GM12878 (cell line): ENCODE measurements around the gene KLK2. TPM values are rescaled to one million over a fixed set of nuclear protein-coding genes. Genes with fewer than 3 reads are reported as not detected.

Experiments used
- ATAC-seq: fragments of 200-7000 bp; cut with Tn5 transposase; 3 replicates; pipeline ENCODE4 v1.9.1; 2020; ENCODE audit warnings: mild to moderate bottlenecking, moderate library complexity
- BruUV-seq: library from RNA; stranded (reverse); fragments of 400-500 nt; replicated peaks from 2 replicates; lab custom pipeline; 2021; lab: Mats Ljungman, UMichigan
- CTCF ChIA-PET: fragments of 300-600 bp; sonication (Branson Sonifier 250); formaldehyde crosslinking; extraction: SDS; loops from one replicate; lab custom pipeline; 2021; ENCODE audit warnings: inconsistent platforms; lab: Yijun Ruan, JAX
- POLR2A ChIA-PET: fragments of 350-600 bp; formaldehyde crosslinking; extraction: SDS; loops from one replicate; lab custom pipeline; 2021; ENCODE audit warnings: inconsistent platforms; lab: Charles Lee
- RAD21 ChIA-PET: fragments of 300-600 bp; sonication (Branson Sonifier 250); formaldehyde crosslinking; loops from one replicate; lab custom pipeline; 2023; ENCODE audit warnings: antibody characterized with exemption; ENCODE audit not compliant: unreplicated experiment; lab: Charles Lee
- SMC1A ChIA-PET: fragments of 300-600 bp; sonication (Branson Sonifier 250); formaldehyde crosslinking; loops from one replicate; lab custom pipeline; 2023; ENCODE audit not compliant: unreplicated experiment, uncharacterized antibody; lab: Charles Lee
- DNase-seq: peaks from one replicate; pipeline ENCODE4 v3.0.0-alpha.2; 2011; ENCODE audit warnings: low read depth, low spot score
- FAIRE-seq: peaks from 3 replicates; lab custom pipeline; 2011; peaks lifted over from hg19 to GRCh38; lab: Jason Lieb, UNC
- H2AFZ ChIP-seq: 2 replicates; pipeline ENCODE4 v1.6.0; 2011; ENCODE audit warnings: low read depth, low read length, control low read depth; ENCODE audit not compliant: control insufficient read depth
- H3K27ac ChIP-seq: 2 replicates; pipeline ENCODE4 v1.5.1; 2011; ENCODE audit warnings: control low read depth; ENCODE audit not compliant: control insufficient read depth, insufficient read depth
- H3K27me3 ChIP-seq, 2 experiments: replicated peaks in 1 of 2; 2 replicates each; pipeline versions ENCODE4 v1.6.0 to v1.6.1; 2011; ENCODE audit warnings: low read length in 1 of 2; ENCODE audit not compliant: control insufficient read depth in 2 of 2, insufficient read depth in 2 of 2
- H3K36me3 ChIP-seq, 2 experiments: 2 replicates each; pipeline ENCODE4 v1.5.1; 2011; ENCODE audit warnings: low read length in 1 of 2; ENCODE audit not compliant: control insufficient read depth in 2 of 2, insufficient read depth in 2 of 2
- H3K4me1 ChIP-seq: 2 replicates; pipeline ENCODE4 v1.6.1; 2011; ENCODE audit warnings: mild to moderate bottlenecking, low read length, moderate library complexity, mixed read lengths; ENCODE audit not compliant: control insufficient read depth, insufficient read depth
- H3K4me2 ChIP-seq: 2 replicates; pipeline ENCODE4 v1.6.0; 2011; ENCODE audit warnings: control low read depth; ENCODE audit not compliant: control insufficient read depth, insufficient read depth
- H3K4me3 ChIP-seq: fragments of 200-600 bp; sonication (generic); 2 replicates; pipeline ENCODE4 v1.5.1; 2016
- H3K79me2 ChIP-seq: 2 replicates; pipeline ENCODE4 v1.6.0; 2011; ENCODE audit warnings: low read length; ENCODE audit not compliant: control insufficient read depth, insufficient read depth
- H3K9ac ChIP-seq: 2 replicates; pipeline ENCODE4 v1.8.0; 2011; ENCODE audit warnings: low read length, control low read depth, mixed read lengths; ENCODE audit not compliant: control insufficient read depth, insufficient read depth
- H3K9me3 ChIP-seq: replicated peaks from 3 replicates; pipeline ENCODE4 v1.5.1; 2011; ENCODE audit warnings: mild to moderate bottlenecking, low read length; ENCODE audit not compliant: control insufficient read depth, insufficient read depth
- H4K20me1 ChIP-seq: 2 replicates; pipeline ENCODE4 v1.6.0; 2011; ENCODE audit not compliant: control insufficient read depth, insufficient read depth
- CBX5 ChIP-seq: sonication (generic); IDR thresholded peaks from 2 replicates; pipeline ENCODE4 v1.6.1; 2016; ENCODE audit warnings: low read depth, moderate library complexity, mild to moderate bottlenecking, inconsistent platforms
- CTCF ChIP-seq, 3 experiments: IDR thresholded peaks in 2 of 3; conservative IDR thresholded peaks in 1 of 3; 2 replicates each; pipeline ENCODE4 v1.5.1; 2011; ENCODE audit warnings: low read depth in 3 of 3, low read length in 3 of 3, mild to moderate bottlenecking in 3 of 3, control low read depth in 2 of 3, moderate library complexity in 2 of 3, inconsistent platforms in 1 of 3, mixed read lengths in 1 of 3; ENCODE audit not compliant: control insufficient read depth in 2 of 3, insufficient read depth in 1 of 3; ENCODE audit errors: extremely low read depth in 1 of 3
- IKZF2 ChIP-seq, 2 experiments: fragments of 450-650 bp; IDR thresholded peaks; 2 replicates each; pipeline ENCODE4 v1.6.1; 2017; ENCODE audit warnings: mild to moderate bottlenecking in 2 of 2, moderate library complexity in 2 of 2
- RAD21 ChIP-seq: IDR thresholded peaks from 2 replicates; pipeline ENCODE4 v1.6.1; 2011; ENCODE audit warnings: mild to moderate bottlenecking, low read depth, low read length, moderate library complexity; ENCODE audit not compliant: insufficient read depth
- SMC3 ChIP-seq: IDR thresholded peaks from 2 replicates; pipeline ENCODE4 v1.6.1; 2011; ENCODE audit warnings: low read length, improper control_type of control experiment, borderline replicate concordance
- WGBS: methylation state at CpG from one replicate; pipeline ENCODE4 v1.1.6; 2016; ENCODE audit warnings: low lambda C conversion rate; ENCODE audit not compliant: insufficient replicate concordance, insufficient coverage; ENCODE audit errors: missing lambda C conversion rate; 5-methylcytosine and 5-hydroxymethylcytosine counted together
- in situ Hi-C: fragments of 300-500 bp; cut with MboI; formaldehyde crosslinking; loops from 9 replicates; pipeline ENCODE4 v1.14.3; 2018; ENCODE audit warnings: mixed read lengths
- intact Hi-C: fragments of 100-400 bp; cut with micrococcal nuclease; formaldehyde crosslinking; loops from one replicate; pipeline ENCODE4 v1.14.2; 2022; ENCODE audit not compliant: unreplicated experiment
- polyA plus RNA-seq, 11 experiments: library from polyadenylated mRNA; depleted of rRNA in 4 of 11; unstranded in 6 of 11; stranded (reverse) in 5 of 11; fragments of >200 nt; fragmentation: Nextera tagmentation in 4 of 11; fragmentation: Illumina TruSeq in 1 of 11; extraction: Ambion mirVana in 4 of 11; extraction: Trizol in 1 of 11; gene quantifications; 1 replicate in 1 of 11; 2 replicates in 10 of 11; pipeline versions ENCODE4 v1.2.1 to v1.2.3, GENCODE V29; 2011 to 2016; ENCODE audit warnings: inconsistent platforms in 2 of 11, missing spikeins in 2 of 11, low read depth in 1 of 11
- total RNA-seq, 4 experiments: library from RNA; depleted of rRNA in 3 of 4; stranded (reverse); fragments of >200 nt in 3 of 4; fragmentation: Illumina TruSeq in 1 of 4; extraction: Trizol in 1 of 4; gene quantifications; 2 replicates each; pipeline versions ENCODE4 v1.2.1 to v1.2.3, GENCODE V29; 2013 to 2021

The KLK2 gene
- total and polyA plus RNA-seq, 10 of the 15 experiments (the other 5 are each of a cell fraction or from before 2014, with no cell fraction given): 0.19 to 3.1 (median 1.2) TPM

- no peaks in the 10 kb centered on the region for H3K36me3 ChIP-seq
- ChIA-PET POLR2A (no interaction called here), SMC1A (interaction anchor here (0.7 to 3.8 kb wide), 4 partner anchors 15 to 121 kb away, joined by 3 to 32 read pairs (median 4); no protein-coding TSS in a partner anchor), CTCF (interaction anchor here (0.8 to 3.2 kb wide), 19 partner anchors 9 to 350 kb away, joined by 3 to 42 read pairs (median 4); no protein-coding TSS in a partner anchor), RAD21 (interaction anchor here (1.2 to 1.6 kb wide), 3 partner anchors 15 to 86 kb away, joined by 4 to 16 read pairs (median 6); no protein-coding TSS in a partner anchor)
- H3K4me1 ChIP-seq: no peaks in the 10 kb centered on the region
- H3K9me3 ChIP-seq: no peaks in the 10 kb centered on the region; the same call in 2 of the 3 replicates
- DNase-seq (no peak), FAIRE-seq (peak; percentile 74), ATAC-seq (peak; percentile 72)
- in situ Hi-C loops: no loop called here
- TF ChIP-seq IKZF2 (IDR thresholded peaks at IDR 0.05) (no peak), CTCF (IDR thresholded peaks at IDR 0.05 in 2 of 3, conservative IDR thresholded peaks at IDR 0.05 in 1 of 3; ENCODE audit: control insufficient read depth in 2 of 3, extremely low read depth in 1 of 3, insufficient read depth in 1 of 3, low read depth in 3 of 3, low read length in 3 of 3) (peak; percentile 60 to 78 (median 60)), CBX5 (no peak), SMC3 (peak; percentile 49; the same call in 1 of the 2 replicates), RAD21 (peak; percentile 50)
- H3K9ac ChIP-seq: no peak overlapping the region
- no peaks in the 10 kb centered on the region for H4K20me1 ChIP-seq
- H3K27ac ChIP-seq: no peak overlapping the region
- no peaks in the 10 kb centered on the region for H3K79me2 ChIP-seq
- 1% methylated on average over 5 of the region's 5 CpGs for WGBS
- no peak overlapping the region for H2AFZ ChIP-seq
- H3K4me2 ChIP-seq: no peak overlapping the region
- H3K27me3 ChIP-seq: peaks cover 0 to 1% of the 10 kb centered on the region in 2 experiments; a peak in 2 of 4 replicates
- intact Hi-C loops: no loop called here
- H3K4me3 ChIP-seq: no peak overlapping the region
- BruUV-seq: no TSS peak
Measured at GRCh38 chr19:50906217-50906616, 33.0 kb downstream of the KLK2 start.
